NCI-H1048 (cell line): ENCODE measurements around the gene PNMA6E.

Experiments
- DNase-seq: peaks from one replicate; lab custom pipeline; 2025; lab: John Stamatoyannopoulos, UW

The PNMA6E gene

DNA sequence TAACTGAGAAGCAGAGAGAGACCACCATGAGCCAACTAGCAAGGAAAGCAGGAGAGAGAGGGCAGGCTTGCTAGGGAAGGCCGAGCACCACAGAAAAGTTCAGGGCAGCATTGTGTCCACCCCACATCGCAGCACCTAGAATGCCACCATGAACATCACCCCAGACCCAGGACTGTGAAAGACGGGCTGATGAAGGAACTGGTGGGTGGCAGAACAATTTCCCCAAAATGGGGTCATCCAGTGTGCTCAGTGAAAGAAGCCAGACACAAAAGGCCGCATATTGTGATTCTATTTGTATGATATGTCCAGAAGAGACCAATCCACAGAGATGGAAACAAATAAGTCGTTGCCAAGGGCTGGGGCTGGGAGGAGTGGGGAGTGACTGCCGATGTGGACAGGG lies 16.8 kb downstream of the PNMA6E start:
- DNase-seq, result no peak

- no peak for DNase-seq
Observed at GRCh38 chrX:153382563-153383482, 18.3 kb downstream of the PNMA6E start.

GRCh38 chrX:153381684-153382532 lies 19.2 kb downstream of the PNMA6E start:
- DNase-seq, result no peak

DNA sequence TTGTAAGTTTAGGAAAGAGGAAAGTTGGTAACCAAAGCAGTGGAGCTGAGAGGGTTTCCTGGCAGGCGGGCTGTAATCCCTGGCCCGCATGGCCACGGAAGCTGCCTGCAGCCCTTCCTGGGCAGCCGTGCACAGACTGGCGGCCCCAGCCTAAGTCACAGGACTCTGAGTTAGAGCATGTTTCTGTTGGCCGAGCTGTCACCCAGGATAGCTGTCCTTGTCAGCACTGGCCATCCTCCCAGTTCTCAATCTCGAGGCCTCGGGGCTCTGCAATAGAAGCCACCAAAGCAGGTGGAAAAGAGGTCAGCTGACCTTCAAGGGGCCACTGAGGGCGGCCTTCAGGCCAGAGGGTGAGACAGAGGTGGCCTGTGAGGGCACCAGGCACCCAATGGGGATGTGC lies 20.5 kb downstream of the PNMA6E start:
- DNase-seq, result no peak

GRCh38 chrX:153379971-153380581 lies 21.1 kb downstream of the PNMA6E start:
- DNase-seq, result no peak

DNA sequence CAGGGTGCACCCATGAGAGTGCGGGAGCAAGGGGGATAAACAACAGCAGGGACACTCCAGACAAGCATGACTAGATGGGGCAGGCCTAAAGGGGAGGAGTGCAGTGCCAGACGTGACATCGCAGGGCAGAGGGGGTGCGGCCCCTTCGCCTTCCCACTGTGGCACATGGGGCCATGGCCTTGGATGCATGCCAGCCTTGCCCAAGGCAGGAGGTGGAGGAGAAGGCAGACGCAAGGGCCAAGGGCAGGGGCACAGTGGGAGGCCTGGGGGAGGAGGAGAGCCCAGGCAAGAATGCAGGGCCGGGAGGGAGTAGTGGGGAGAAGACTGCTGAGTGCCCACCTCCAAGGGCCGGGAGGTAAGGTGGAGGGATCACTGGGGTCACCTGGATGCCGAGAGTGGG lies 21.6 kb downstream of the PNMA6E start:
- no peak for DNase-seq

DNA sequence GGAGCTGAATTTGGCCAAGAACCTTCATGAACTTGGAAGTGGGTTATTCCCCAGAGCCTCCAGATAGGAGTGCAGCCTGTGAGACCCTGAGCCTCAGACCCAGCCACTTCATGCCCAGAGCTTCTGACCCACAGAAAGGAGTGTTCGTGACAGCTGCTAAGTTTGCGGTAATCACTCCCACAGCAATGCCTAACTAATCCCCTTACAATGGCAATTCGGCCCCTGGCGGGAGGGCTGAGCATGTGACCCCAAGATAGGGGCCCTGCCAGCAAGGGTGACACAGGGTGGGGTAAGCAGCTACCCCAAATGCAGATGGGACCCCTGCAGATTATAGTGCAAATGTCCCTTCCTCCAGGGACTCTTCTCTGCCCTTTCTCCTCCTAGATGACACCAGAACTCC lies 22.5 kb downstream of the PNMA6E start:
- DNase-seq, result no peak

- no peak for DNase-seq
Observed at GRCh38 chrX:153377727-153378126, 23.4 kb downstream of the PNMA6E start.

GRCh38 chrX:153375571-153375970 lies 25.6 kb downstream of the PNMA6E start:
- no peak for DNase-seq

DNA sequence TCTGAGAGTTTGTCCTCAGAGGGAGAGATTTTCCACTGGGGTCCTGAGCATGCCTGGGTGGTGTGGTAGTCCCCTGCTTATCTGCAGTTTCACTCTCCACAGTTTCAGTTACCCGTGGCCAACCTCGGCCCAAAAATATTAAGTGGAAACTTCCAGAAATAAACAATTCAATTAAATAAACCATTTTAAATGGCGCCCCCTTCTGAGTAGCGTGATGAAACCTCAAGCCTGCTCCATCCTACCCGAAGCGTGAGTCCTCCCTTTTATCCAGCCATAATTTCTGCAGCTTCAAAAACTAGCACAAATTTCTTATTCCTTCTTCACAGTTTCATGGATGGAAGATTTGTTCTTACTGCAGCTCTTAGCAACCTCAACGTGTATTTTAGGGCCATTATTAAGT lies 26.7 kb downstream of the PNMA6E start:
- no peak for DNase-seq

DNA sequence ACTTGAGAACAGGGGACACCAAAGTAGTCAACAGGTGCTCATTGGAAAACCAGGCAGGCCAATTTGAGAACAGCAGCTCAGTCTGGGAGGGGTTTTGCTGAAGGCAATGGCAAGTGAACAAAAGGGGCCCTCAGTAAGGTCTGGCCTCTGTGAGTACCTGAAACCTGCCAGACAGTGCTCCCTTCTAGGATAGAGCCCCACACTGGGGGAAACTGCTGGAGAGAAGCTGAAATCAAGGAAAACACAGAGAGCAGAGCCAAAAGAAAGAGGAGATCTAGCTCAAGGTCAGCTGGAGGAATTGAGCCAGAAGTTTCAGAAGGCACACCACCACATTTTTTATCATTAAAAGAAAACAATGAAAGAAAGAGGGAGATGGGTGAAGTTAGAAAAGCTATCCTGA lies 28.2 kb downstream of the PNMA6E start:
- DNase-seq, result no peak

GRCh38 chrX:153371256-153371655 lies 29.9 kb downstream of the PNMA6E start:
- no peak for DNase-seq

DNA sequence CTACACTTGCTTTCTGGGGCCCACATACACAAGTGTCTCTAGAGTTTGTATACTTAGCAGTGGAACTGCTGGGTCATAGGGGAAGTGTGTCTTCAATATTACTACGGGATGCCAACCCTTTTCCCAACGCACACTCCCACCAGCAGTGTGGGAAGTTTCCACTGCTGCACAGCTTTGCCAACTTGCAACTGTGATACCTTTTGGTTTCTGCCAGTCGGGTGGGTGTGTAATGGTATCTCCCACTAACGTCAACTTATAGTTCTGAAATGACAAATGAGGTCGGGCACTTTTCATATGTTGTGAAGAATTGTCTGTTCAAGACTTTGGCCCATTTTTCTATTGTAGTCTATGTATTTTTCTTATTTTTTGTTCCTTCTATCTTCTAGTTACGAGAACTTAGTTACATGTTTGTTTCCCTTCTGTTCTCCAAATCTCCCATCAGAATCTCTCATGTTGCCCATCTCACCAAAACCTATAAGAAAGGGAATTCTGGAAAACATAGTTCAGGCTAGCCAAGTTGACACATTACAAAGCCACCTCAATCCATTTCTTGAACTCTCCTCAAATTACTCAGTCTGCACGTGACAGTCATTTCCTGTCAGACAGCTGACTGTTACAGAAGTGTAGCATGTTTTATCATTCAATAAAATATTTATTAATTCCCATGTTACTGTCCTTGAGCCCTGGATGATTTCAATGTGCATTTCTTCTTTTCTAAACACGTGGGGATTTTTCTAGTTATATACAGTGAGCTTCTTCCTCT lies 30.7 kb downstream of the PNMA6E start:
- no peak for DNase-seq

- no peak for DNase-seq
Observed at GRCh38 chrX:153366878-153367538, 34.1 kb downstream of the PNMA6E start.

DNA sequence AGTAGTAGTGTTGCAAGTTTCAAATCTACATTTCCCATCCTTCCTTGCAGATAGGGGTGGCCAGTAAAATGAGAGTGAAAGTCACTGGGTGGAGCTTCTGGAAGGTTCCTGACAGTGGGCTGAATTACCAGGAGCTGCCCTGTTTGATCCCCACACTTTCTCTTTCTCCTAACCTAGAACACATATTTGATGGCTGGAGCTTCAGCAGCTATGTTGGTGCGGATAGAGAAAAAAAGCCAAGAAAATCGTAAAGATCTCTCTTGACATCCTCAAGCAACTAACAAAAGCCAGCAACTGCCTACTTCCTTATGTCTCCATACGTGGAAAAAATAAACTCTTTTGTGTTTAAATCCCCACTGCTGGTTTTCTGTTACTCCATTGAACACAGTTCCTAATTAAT lies 35.0 kb downstream of the PNMA6E start:
- no peak for DNase-seq

DNA sequence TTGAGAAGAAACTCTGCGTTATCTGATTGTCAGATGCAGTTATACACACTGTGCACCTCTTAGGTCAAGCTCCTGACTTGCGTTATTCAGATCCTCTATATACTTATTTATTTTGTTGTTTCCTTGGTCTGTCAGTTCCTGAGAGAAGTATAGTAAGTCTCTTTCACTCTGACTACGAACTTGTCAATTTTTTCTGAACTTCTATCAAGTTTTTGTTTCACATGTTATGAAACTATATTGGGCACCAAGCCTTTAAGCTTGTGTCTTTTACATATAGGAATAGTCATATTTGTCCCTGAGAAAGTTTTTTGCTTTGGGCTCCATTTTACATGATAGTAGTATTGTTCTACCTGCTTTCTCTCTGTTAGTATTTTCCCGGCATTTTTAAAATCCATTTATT lies 35.5 kb downstream of the PNMA6E start:
- DNase-seq, result no peak

DNA sequence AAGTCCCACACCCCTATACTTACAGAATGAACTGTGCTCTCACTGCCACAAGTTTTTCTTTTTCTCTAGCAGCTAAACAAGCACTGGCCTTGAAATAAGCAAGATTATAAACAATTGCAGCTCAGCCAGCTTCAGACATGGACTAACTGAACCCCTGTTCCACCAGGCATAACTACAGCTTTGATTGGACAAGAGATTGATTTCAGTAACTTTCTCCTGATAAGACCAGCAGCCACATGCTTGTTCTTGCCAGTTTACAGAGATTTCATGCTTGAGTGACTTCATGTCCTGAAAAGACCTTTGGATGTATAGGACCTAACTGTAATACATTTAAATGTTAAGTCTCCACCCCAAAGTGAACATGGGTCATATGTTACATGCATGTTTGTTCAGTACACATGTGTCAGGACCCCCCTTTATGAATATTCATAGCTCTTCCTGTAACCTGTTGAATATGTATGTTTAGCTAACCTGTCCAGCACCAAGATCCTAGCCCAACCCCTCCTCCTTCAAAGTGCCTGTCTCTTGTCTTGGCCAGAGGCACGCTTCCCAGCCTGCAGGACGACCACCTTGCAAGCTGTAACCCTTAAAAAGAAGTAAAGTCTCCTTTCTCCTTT lies 39.3 kb downstream of the PNMA6E start:
- DNase-seq, result no peak

DNA sequence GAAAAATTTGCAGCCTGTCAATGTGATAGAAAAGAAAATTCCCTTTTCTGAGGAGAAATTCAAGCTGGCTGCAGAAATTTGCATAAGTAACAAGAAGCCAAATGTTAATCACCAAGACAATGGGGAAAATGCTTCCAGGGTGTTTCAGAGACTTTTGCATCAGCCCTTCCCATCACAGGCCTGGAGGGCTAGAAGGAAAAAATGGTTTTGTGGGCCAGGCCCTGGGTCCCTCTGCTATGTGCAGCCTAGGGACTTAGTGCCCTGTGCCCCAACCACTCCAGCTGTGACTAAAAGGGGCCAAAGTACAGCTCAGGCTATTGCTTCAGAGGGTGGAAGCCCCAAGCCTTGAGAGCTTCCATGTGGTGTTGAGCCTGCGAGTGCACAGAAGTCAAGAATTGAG lies 43.3 kb downstream of the PNMA6E start:
- DNase-seq, result no peak

- no peak for DNase-seq
Observed at GRCh38 chrX:153353416-153353815, 47.7 kb downstream of the PNMA6E start.

GRCh38 chrX:153352858-153353257 lies 48.3 kb downstream of the PNMA6E start:
- no peak for DNase-seq

- no peak for DNase-seq
Observed at GRCh38 chrX:153351981-153352380, 49.2 kb downstream of the PNMA6E start.
